CD4-positive, alpha-beta T cell treated with Interleukin-17A for 1 hour (primary cell): Measurements from ENCODE around the gene PSME3IP1.
A peak's percentile ranks its signal among the peaks of the same experiment; 100 is the strongest.
"Not testable (repeated sequence)": the region's sequence is repeated elsewhere in the genome, so short reads cannot be mapped to it uniquely, and the experiment has no call there.

Experiments used
- DNase-seq: peaks from one replicate; pipeline ENCODE4 v3.0.0-alpha.2; 2020

Gene PSME3IP1

DNA sequence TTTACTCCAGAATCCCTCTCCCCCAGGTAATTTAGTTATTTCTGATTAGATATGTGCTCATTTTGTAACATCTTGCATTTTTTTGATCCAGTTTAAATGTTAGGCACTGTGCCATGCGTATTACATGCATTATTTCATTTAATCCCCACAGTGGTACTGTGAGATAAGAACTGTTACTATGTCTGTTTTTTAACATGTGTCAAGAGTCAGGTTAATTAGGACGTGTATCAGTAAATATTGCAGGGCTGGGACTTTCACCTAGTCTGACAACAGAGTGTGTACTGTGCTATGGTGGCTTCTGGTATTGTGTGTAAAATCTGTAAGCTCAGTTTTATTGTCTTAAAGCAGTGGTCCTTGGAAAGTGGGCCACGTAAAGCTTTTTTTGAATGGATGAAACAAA lies 10.9 kb upstream of the PSME3IP1 start:
- no peak for DNase-seq

DNA sequence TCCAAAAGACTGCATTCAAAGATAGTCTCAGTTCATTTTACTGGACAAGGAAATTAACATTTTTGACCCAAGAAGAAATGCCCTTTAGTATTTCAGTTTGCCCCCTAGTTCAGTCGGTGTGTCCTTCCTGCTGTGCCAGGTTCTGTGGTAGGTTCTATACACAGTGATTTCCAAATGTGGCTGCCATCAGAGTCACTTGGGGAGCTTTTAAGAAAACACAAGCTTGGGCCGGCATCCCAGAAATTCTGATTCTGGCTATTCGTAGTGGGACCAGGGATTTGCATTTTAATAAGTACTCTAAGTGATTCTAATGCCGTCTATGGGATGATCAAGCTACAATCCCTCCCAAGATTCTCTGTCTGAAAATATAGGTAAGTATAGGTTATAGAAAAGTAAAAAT lies 10.4 kb upstream of the PSME3IP1 start:
- DNase-seq: no peak

DNA sequence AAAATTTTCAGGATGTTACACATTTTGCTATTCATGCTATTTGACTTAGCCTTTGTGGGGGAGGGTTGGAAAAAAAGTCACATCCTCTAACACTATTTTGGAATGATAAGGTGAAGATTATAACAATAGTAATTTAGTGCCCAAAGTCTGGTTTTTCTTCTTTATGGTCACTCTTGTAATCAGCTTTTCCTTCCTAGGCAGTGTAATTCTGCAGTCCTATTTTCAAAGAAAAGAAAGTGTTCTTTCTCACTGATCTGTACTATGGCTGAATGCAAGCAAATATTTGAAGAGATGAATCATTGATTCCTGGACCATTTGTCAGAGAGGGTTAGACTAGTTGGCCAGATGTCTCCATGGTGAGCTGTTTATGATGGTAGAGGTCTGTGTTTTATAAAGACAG lies 8.7 kb upstream of the PSME3IP1 start:
- no peak for DNase-seq

GRCh38 chr16:57192720-57193486 lies 7.1 kb upstream of the PSME3IP1 start:
- DNase-seq: no peak

GRCh38 chr16:57192146-57192545 lies 6.3 kb upstream of the PSME3IP1 start:
- DNase-seq: no peak

DNA sequence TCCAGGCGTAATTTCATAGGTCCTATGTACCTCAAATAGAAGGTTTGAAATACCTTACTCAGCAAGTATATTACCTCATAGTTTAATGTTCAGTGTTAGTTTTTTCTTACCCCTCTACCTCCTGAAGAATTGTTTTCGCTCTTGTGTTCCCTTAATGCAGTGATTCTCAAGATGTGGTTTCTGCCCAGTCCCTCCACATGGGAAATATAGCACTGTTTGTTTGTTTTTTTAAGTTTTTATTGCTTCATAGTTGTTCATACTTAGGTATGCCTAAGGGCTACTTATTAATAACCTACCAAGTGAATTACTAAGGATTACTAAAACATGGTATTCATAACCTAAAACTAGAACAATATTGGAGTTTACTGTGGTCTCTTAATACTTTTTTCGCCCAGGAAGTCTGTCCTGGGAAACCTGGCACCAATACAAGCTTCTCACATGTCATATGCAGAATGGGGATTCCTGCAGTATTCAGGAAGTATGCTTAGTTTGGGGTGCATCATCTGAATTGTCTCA lies 5.3 kb upstream of the PSME3IP1 start:
- no peak for DNase-seq

GRCh38 chr16:57190136-57190535 lies 4.3 kb upstream of the PSME3IP1 start:
- no peak for DNase-seq

GRCh38 chr16:57189527-57189926 lies 3.7 kb upstream of the PSME3IP1 start:
- DNase-seq: not testable (repeated sequence)

DNA sequence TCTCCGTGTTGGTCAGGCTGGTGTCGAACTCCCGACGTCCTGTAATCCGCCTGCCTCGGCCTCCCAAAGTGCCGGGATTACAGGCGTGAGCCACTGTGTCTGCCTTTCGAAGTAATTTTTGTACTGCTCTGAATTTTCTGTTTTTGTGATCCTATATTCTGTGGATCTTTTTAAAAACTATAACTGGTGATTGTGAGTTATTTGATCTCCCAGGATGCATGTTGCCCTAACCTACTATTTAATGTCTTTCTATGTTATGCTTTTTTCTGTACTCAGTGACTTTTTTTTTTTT lies 2.8 kb upstream of the PSME3IP1 start:
- DNase-seq: no peak

DNA sequence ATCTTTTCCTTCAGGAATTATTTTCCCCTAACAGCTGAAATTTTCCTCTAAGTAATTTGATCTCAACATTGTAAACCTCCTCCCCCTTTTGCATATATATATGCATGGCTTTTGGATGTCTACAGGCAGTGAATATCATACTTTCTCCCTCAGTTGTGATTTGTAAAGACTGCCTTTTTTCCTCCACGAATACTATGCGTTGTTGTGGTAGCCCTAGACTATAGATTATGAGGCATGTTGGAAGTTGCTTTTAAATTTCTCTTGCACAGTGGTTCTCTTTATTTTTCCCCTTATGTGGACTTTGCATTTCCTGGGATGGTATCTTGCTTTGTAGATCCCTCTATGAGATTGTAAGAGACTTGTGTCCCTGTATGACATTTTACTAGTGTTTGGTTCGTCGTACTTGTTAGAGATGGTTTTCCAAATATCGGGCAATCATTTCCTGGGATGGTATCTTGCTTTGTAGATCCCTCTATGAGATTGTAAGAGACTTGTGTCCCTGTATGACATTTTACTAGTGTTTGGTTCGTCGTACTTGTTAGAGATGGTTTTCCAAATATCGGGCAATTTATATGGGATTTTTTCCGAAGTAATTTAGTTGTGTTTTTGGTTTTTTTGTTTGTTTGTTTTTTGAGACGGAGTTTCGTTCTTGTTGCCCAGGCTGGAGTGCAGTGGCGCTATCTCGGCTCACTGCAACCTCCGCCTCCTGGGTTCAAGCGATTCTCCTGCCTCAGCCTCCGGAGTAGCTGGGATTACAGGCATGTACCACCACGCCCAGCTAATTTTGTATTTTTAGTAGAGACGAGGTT lies 2.3 kb upstream of the PSME3IP1 start:
- not testable (repeated sequence) for DNase-seq

GRCh38 chr16:57186872-57187854 lies 1.3 kb upstream of the PSME3IP1 start:
- DNase-seq: peak; percentile 37

DNA sequence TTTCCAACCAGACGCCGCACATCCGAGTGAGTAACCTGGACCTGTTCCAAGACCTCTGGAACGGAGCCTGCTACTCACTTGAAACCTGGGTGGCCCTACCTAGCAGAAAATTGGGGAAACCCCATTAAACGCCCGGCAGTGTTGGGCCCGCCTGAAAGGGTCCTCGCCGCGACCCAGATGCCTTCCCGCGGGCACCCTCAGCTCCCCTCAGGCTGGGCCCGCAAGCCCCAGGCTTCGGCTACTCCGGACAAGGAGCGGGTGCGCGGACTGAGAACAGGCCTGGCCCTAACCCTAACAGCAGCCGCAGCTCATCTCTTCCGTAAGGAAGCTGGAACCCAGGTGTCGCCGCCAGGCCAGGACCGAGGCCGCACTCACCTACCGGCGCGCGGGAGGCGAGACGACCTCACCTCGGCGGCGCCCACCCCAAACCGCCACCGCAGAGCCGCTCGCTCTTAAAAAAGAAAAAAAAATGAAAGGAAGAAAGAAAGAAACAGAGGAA lies 344 bp downstream of the PSME3IP1 start:
- peak; percentile 57 for DNase-seq

DNA sequence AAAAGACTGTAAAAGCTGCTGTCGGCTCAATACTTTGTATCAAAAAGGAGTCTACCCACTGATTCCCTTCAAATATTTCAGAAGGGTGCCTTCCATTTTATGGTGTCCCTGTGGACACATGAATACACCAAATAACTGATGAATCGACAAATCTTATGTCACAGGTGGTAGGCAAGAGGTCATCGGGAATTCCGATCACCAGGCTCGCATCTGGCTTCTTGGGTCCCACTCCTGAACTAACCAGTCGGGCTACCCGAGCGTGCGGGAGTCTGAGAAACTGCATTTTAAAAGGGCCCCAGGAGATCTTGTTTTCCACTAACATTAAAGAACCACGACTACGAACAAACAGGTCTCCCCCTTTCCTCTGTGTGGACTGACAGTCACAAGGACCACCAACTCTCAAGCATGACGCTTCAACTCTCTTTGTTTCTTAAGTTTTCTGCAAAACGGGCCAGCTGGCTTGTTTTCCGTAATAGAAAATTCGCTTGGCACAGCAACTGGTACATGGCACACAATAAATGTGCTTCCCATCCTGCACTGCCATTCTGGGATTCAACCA lies 873 bp downstream of the PSME3IP1 start:
- DNase-seq: no peak

GRCh38 chr16:57184113-57184512 lies 1.7 kb downstream of the PSME3IP1 start:
- no peak for DNase-seq

- no peak for DNase-seq
Measured at GRCh38 chr16:57179215-57179828, 6.5 kb downstream of the PSME3IP1 start.

GRCh38 chr16:57178793-57179212 lies 7.0 kb downstream of the PSME3IP1 start:
- DNase-seq: no peak

DNA sequence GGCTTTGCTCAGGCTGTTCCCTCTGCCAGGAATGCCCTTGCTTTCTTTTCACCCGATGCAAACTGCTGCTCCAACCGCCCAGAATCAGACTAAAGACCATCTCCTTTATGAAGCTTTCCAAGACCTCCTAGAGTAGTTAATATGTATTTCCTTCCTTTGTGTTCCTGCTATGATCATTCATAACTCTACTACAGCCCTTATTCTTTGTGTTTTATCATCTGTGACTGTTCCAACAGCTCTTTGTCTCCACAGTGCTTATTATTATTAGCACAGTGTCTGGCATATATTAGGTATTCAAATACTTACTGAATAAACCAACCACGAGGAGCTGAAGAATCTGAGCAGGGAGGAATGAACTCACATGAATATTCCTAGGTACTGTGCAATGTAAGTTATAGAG lies 7.6 kb downstream of the PSME3IP1 start:
- DNase-seq: no peak

DNA sequence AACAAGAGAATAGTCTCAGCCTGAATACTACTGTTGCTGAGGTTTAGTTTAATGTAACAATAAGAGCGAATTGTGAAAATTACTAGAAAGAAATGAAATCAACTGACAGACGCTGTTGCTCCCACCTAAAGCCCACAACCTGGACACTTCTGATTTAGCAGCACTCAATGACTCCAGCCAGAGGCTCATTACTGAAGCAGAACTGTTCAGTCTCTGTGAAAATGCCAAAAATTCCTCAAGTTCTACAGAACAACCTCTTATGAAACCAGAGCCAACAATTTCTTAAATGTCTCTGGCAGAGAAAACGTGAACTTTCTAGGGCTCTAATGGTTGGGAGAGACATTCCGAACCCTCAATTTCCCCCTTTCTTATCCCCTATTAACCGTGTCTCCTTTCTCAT lies 9.9 kb downstream of the PSME3IP1 start:
- no peak for DNase-seq

GRCh38 chr16:57172721-57173290 lies 13.0 kb downstream of the PSME3IP1 start:
- no peak for DNase-seq

GRCh38 chr16:57169327-57169726 lies 16.5 kb downstream of the PSME3IP1 start:
- no peak for DNase-seq

- DNase-seq: peak; percentile 80
Measured at GRCh38 chr16:57167953-57168352, 17.9 kb downstream of the PSME3IP1 start.

DNA sequence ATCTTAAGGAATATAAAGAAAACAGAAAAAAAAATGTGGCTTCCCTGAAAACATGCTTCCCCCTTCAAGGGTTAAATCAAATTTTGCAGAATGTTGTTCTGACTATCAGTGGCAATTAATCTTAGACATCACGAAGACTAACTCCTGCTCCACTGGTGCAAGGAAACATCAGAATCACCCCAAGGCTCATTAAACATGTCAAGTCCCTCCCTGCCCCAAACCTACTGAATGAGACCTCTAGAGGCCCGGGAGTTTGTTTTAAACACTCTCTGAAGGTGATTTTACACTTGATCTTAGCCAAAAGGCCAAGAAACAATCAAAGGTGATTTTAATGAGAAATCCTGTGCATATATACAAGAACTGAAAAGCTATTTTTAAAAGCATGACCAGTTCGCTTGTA lies 18.3 kb downstream of the PSME3IP1 start:
- no peak for DNase-seq
